HepG2 (cell line): ENCODE results near the gene PET100. TPM values are rescaled to one million over a fixed set of nuclear protein-coding genes. Genes with fewer than 3 reads are reported as not detected.

ENCODE experiments used
- CREB1 ChIP-seq, 2 experiments: fragments of 450-650 bp in 1 of 2; IDR thresholded peaks; 2 replicates each; pipeline ENCODE4 v1.6.1; 2016 to 2017; ENCODE audit warnings: control low read depth in 1 of 2, mild to moderate bottlenecking in 1 of 2, missing compliant biosample characterization in 1 of 2, missing genetic modification characterization in 1 of 2
- CTCF ChIP-seq: sonication (generic); formaldehyde crosslinking; IDR thresholded peaks from 2 replicates; pipeline ENCODE4 v1.5.0; 2020; ENCODE audit warnings: mild to moderate bottlenecking, missing genetic modification reagents, moderate library complexity
- JUNB ChIP-seq: sonication (generic); formaldehyde crosslinking; IDR thresholded peaks from 2 replicates; pipeline ENCODE4 v1.8.0; 2022; ENCODE audit warnings: missing genetic modification reagents, mild to moderate bottlenecking, borderline replicate concordance
- PRDM10 ChIP-seq: sonication (generic); formaldehyde crosslinking; IDR thresholded peaks from 2 replicates; pipeline ENCODE4 v1.4.0; 2020; ENCODE audit warnings: low read depth, missing genetic modification reagents
- SMC3 ChIP-seq: IDR thresholded peaks from 2 replicates; pipeline ENCODE4 v1.6.1; 2011; ENCODE audit warnings: low read length, improper control_type of control experiment
- XBP1 ChIP-seq: sonication (generic); formaldehyde crosslinking; IDR thresholded peaks from 2 replicates; pipeline ENCODE4 v1.5.0; 2020; ENCODE audit warnings: missing genetic modification reagents
- ZC3H4 ChIP-seq: sonication (generic); formaldehyde crosslinking; IDR thresholded peaks from 2 replicates; pipeline ENCODE4 v1.4.0; 2020; ENCODE audit warnings: missing genetic modification reagents, borderline replicate concordance
- ZNF20 ChIP-seq: sonication (generic); formaldehyde crosslinking; IDR thresholded peaks from 2 replicates; pipeline ENCODE4 v1.4.0; 2020; ENCODE audit warnings: mild to moderate bottlenecking, moderate library complexity, missing genetic modification reagents
- ZNF605 ChIP-seq: sonication (generic); formaldehyde crosslinking; IDR thresholded peaks from 2 replicates; pipeline ENCODE4 v1.8.0; 2022; ENCODE audit warnings: mild to moderate bottlenecking, missing genetic modification reagents
- ZNF652 ChIP-seq: IDR thresholded peaks from 2 replicates; pipeline ENCODE4 v1.6.1; 2016; ENCODE audit warnings: low read depth, borderline replicate concordance
- polyA plus RNA-seq, 8 experiments: library from polyadenylated mRNA; depleted of rRNA in 3 of 8; stranded (reverse) in 7 of 8; unstranded in 1 of 8; fragments of >200 nt; fragmentation: Illumina TruSeq in 4 of 8; extraction: Trizol in 4 of 8; gene quantifications; 2 replicates each; pipeline versions ENCODE4 v1.2.1 to v1.2.3, GENCODE V29; 2011 to 2016; ENCODE audit warnings: low read depth in 4 of 8, missing spikeins in 1 of 8, mixed read lengths in 1 of 8; ENCODE audit not compliant: insufficient read depth in 1 of 8
- total RNA-seq, 5 experiments: library from RNA; depleted of rRNA; stranded (reverse); fragments of >200 nt; fragmentation: Illumina TruSeq; extraction: Trizol; gene quantifications; 2 replicates each; pipeline ENCODE4 v1.2.3, GENCODE V29; 2016; ENCODE audit warnings: low read depth in 1 of 5
- TF ChIP-seq, protein P1 (sequence below): sonication (generic); formaldehyde crosslinking; conservative IDR thresholded peaks from 2 replicates; pipeline ENCODE4 v1.4.0; 2020; ENCODE audit warnings: missing genetic modification reagents
- TF ChIP-seq, protein P2 (sequence below), 2 experiments: sonication (generic) in 1 of 2; formaldehyde crosslinking in 1 of 2; IDR thresholded peaks; 2 replicates each; pipeline versions ENCODE4 v1.6.1 to v1.9.0; 2014 to 2022; ENCODE audit warnings: antibody characterized with exemption in 1 of 2, borderline replicate concordance in 1 of 2, inconsistent platforms in 1 of 2, low read depth in 1 of 2, missing genetic modification reagents in 1 of 2

The PET100 gene
- total and polyA plus RNA-seq, 2 of the 13 experiments (the other 11 are each of a cell fraction or from before 2014, with no cell fraction given) = 22.3 to 66.5 TPM

GRCh38 chr19:7677669-7678311 lies 48.2 kb downstream of the PET100 start (continued):
- TF ChIP-seq, protein P1, sequence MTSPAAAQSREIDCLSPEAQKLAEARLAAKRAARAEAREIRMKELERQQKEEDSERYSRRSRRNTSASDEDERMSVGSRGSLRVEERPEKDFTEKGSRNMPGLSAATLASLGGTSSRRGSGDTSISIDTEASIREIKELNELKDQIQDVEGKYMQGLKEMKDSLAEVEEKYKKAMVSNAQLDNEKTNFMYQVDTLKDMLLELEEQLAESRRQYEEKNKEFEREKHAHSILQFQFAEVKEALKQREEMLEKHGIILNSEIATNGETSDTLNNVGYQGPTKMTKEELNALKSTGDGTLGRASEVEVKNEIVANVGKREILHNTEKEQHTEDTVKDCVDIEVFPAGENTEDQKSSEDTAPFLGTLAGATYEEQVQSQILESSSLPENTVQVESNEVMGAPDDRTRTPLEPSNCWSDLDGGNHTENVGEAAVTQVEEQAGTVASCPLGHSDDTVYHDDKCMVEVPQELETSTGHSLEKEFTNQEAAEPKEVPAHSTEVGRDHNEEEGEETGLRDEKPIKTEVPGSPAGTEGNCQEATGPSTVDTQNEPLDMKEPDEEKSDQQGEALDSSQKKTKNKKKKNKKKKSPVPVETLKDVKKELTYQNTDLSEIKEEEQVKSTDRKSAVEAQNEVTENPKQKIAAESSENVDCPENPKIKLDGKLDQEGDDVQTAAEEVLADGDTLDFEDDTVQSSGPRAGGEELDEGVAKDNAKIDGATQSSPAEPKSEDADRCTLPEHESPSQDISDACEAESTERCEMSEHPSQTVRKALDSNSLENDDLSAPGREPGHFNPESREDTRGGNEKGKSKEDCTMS (CRISPR knock-in tag) = no peak
- TF ChIP-seq SMC3 (peak; percentile 18; the same call in 1 of the 2 replicates), ZNF20 (CRISPR knock-in tag) (no peak), ZNF652 (CRISPR knock-in tag) (no peak), PRDM10 (no peak), ZC3H4 (CRISPR knock-in tag) (no peak), CREB1 (IDR thresholded peaks at IDR 0.05) (peak; percentile 62; the same call in 1 of the 2 replicates), CREB1 (CRISPR knock-in tag; IDR thresholded peaks at IDR 0.05) (no peak), JUNB (0 out of 2 replicates have a peak, but pooled peaks have one; percentile 19), CTCF (CRISPR knock-in tag) (peak; percentile 35), XBP1 (no peak), ZNF605 (no peak)
- TF ChIP-seq, protein P2, sequence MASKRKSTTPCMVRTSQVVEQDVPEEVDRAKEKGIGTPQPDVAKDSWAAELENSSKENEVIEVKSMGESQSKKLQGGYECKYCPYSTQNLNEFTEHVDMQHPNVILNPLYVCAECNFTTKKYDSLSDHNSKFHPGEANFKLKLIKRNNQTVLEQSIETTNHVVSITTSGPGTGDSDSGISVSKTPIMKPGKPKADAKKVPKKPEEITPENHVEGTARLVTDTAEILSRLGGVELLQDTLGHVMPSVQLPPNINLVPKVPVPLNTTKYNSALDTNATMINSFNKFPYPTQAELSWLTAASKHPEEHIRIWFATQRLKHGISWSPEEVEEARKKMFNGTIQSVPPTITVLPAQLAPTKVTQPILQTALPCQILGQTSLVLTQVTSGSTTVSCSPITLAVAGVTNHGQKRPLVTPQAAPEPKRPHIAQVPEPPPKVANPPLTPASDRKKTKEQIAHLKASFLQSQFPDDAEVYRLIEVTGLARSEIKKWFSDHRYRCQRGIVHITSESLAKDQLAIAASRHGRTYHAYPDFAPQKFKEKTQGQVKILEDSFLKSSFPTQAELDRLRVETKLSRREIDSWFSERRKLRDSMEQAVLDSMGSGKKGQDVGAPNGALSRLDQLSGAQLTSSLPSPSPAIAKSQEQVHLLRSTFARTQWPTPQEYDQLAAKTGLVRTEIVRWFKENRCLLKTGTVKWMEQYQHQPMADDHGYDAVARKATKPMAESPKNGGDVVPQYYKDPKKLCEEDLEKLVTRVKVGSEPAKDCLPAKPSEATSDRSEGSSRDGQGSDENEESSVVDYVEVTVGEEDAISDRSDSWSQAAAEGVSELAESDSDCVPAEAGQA (IDR thresholded peaks at IDR 0.05; ENCODE audit: low read depth) = no peak
- TF ChIP-seq, protein P2 (CRISPR knock-in tag; IDR thresholded peaks at IDR 0.05; ENCODE audit: borderline replicate concordance) = no peak
